H1 (cell line): ENCODE results near the gene LNPK. TPM values are rescaled to one million over a fixed set of nuclear protein-coding genes. Genes with fewer than 3 reads are reported as not detected.

ENCODE experiments used
- CTCF ChIA-PET: fragments of 300-600 bp; sonication (Branson Sonifier 250); formaldehyde crosslinking; loops from one replicate; lab custom pipeline; 2021; ENCODE audit not compliant: partially characterized antibody; lab: Charles Lee
- POLR2A ChIA-PET: fragments of 300-600 bp; sonication (Branson Sonifier 250); formaldehyde crosslinking; loops from one replicate; lab custom pipeline; 2021; ENCODE audit warnings: inconsistent platforms; ENCODE audit not compliant: partially characterized antibody; lab: Charles Lee
- DNase-seq, 2 experiments: peaks; one replicate each; pipeline versions ENCODE4 v3.0.0 to v3.0.0-alpha.2; 2010 to 2022; ENCODE audit warnings: low spot score in 2 of 2, low read depth in 1 of 2, mixed read lengths in 1 of 2
- FAIRE-seq: peaks from 2 replicates; lab custom pipeline; 2011; peaks lifted over from hg19 to GRCh38; lab: Jason Lieb, UNC
- H2AFZ ChIP-seq: 2 replicates; pipeline ENCODE4 v1.8.1; 2012; ENCODE audit warnings: low read length, inconsistent platforms
- H2AK5ac ChIP-seq: 2 replicates; pipeline ENCODE4 v1.6.1; 2013; ENCODE audit warnings: low read depth, low read length
- H2BK120ac ChIP-seq: replicated peaks from 2 replicates; pipeline ENCODE3; 2013; ENCODE audit warnings: low read depth, low read length, inconsistent platforms
- H2BK12ac ChIP-seq: 2 replicates; pipeline ENCODE4 v1.6.1; 2013; ENCODE audit warnings: low read depth, low read length
- H2BK15ac ChIP-seq: 2 replicates; pipeline ENCODE4 v1.6.1; 2013; ENCODE audit warnings: low read length
- H2BK20ac ChIP-seq: 2 replicates; pipeline ENCODE4 v1.6.1; 2013; ENCODE audit warnings: low read length
- H2BK5ac ChIP-seq: 2 replicates; pipeline ENCODE4 v1.6.1; 2013; ENCODE audit warnings: low read depth, low read length
- H3K14ac ChIP-seq: 2 replicates; pipeline ENCODE4 v1.6.1; 2013; ENCODE audit warnings: inconsistent platforms; ENCODE audit not compliant: insufficient read length
- H3K18ac ChIP-seq: 2 replicates; pipeline ENCODE4 v1.6.1; 2013; ENCODE audit warnings: low read length; ENCODE audit errors: extremely low read depth
- H3K23ac ChIP-seq: 2 replicates; pipeline ENCODE4 v1.6.1; 2013; ENCODE audit warnings: inconsistent platforms; ENCODE audit not compliant: insufficient read length
- H3K23me2 ChIP-seq: 2 replicates; pipeline ENCODE4 v1.6.1; 2013; ENCODE audit warnings: low read depth, low read length
- H3K27ac ChIP-seq: 2 replicates; pipeline ENCODE4 v1.6.1; 2011; ENCODE audit warnings: low read depth, low read length, inconsistent platforms
- H3K27me3 ChIP-seq, 4 experiments: replicated peaks in 1 of 4; 1 replicate in 1 of 4; 2 replicates in 3 of 4; pipeline versions ENCODE4 v1.6.1 to v1.8.1; 2011 to 2013; ENCODE audit warnings: low read length in 3 of 4, mild to moderate bottlenecking in 3 of 4, inconsistent platforms in 2 of 4, mixed read lengths in 2 of 4, moderate library complexity in 1 of 4; ENCODE audit not compliant: control insufficient read depth in 3 of 4, insufficient read depth in 3 of 4; ENCODE audit errors: extremely low read depth in 1 of 4
- H3K36me3 ChIP-seq, 4 experiments: 2 replicates each; pipeline versions ENCODE4 v1.6.1 to v1.8.1; 2011 to 2013; ENCODE audit warnings: mild to moderate bottlenecking in 4 of 4, low read length in 3 of 4, moderate library complexity in 2 of 4, control low read depth in 1 of 4, inconsistent platforms in 1 of 4; ENCODE audit not compliant: insufficient read depth in 4 of 4, control insufficient read depth in 2 of 4
- H3K4ac ChIP-seq: replicated peaks from 2 replicates; pipeline ENCODE3; 2013; ENCODE audit warnings: low read length, low read depth, mixed read lengths, inconsistent platforms; ENCODE audit not compliant: insufficient read length
- H3K4me1 ChIP-seq, 4 experiments: replicated peaks in 1 of 4; 1 replicate in 1 of 4; 2 replicates in 3 of 4; pipeline versions ENCODE4 v1.6.1 to v1.8.1; 2011 to 2013; ENCODE audit warnings: low read length in 3 of 4, inconsistent platforms in 2 of 4, mixed read lengths in 1 of 4; ENCODE audit not compliant: insufficient read depth in 4 of 4, control insufficient read depth in 3 of 4
- H3K4me2 ChIP-seq, 2 experiments: 2 replicates each; pipeline versions ENCODE4 v1.6.1 to v1.8.1; 2011 to 2013; ENCODE audit warnings: low read depth in 2 of 2, low read length in 2 of 2, control low read depth in 1 of 2, inconsistent platforms in 1 of 2, mild to moderate bottlenecking in 1 of 2; ENCODE audit not compliant: insufficient read depth in 1 of 2
- H3K4me3 ChIP-seq, 4 experiments: fragments of 200-600, 300-600 bp in 1 of 4; sonication (generic), shearing (Covaris generic), sonication (Bioruptor Twin) in 1 of 4; 2 replicates each; pipeline versions ENCODE4 v1.5.1 to v1.8.1; 2011 to 2016; ENCODE audit warnings: low read length in 4 of 4, low read depth in 3 of 4, control low read depth in 2 of 4, inconsistent platforms in 2 of 4, mild to moderate bottlenecking in 2 of 4, mixed read lengths in 1 of 4, moderate library complexity in 1 of 4; ENCODE audit not compliant: insufficient read depth in 2 of 4; ENCODE audit errors: extremely low read depth in 1 of 4
- H3K56ac ChIP-seq: replicated peaks from 2 replicates; pipeline ENCODE3; 2013; ENCODE audit warnings: low read depth, mild to moderate bottlenecking, mixed read lengths, low read length, inconsistent platforms; ENCODE audit not compliant: insufficient read length
- H3K79me1 ChIP-seq: 2 replicates; pipeline ENCODE4 v1.6.1; 2013; ENCODE audit warnings: low read depth, low read length, control low read depth
- H3K79me2 ChIP-seq, 2 experiments: 2 replicates each; pipeline versions ENCODE4 v1.6.1 to v1.8.1; 2012 to 2013; ENCODE audit warnings: low read length in 2 of 2, mild to moderate bottlenecking in 2 of 2, inconsistent platforms in 1 of 2; ENCODE audit not compliant: insufficient read depth in 2 of 2, control insufficient read depth in 1 of 2
- H3K9ac ChIP-seq, 4 experiments: replicated peaks in 1 of 4; 1 replicate in 1 of 4; 2 replicates in 3 of 4; pipeline versions ENCODE4 v1.6.1 to v1.8.1; 2011 to 2013; ENCODE audit warnings: low read depth in 3 of 4, low read length in 3 of 4, control low read depth in 2 of 4, mild to moderate bottlenecking in 2 of 4, moderate library complexity in 2 of 4, inconsistent platforms in 1 of 4; ENCODE audit errors: extremely low read depth in 1 of 4
- H3K9me3 ChIP-seq, 2 experiments: 2 replicates each; pipeline versions ENCODE4 v1.6.1 to v1.8.1; 2012 to 2013; ENCODE audit warnings: mild to moderate bottlenecking in 2 of 2, moderate library complexity in 2 of 2, control low read depth in 1 of 2, inconsistent platforms in 1 of 2, low read depth in 1 of 2, low read length in 1 of 2, mixed read lengths in 1 of 2; ENCODE audit not compliant: insufficient read depth in 2 of 2
- H4K20me1 ChIP-seq, 2 experiments: replicated peaks in 1 of 2; 2 replicates each; pipeline versions ENCODE3 to v1.8.1; 2011 to 2013; ENCODE audit warnings: inconsistent platforms in 2 of 2, low read length in 2 of 2, mild to moderate bottlenecking in 1 of 2; ENCODE audit not compliant: insufficient read depth in 2 of 2, control insufficient read depth in 1 of 2
- H4K5ac ChIP-seq: 2 replicates; pipeline ENCODE4 v1.6.1; 2013; ENCODE audit warnings: low read length, low read depth, mixed read lengths, inconsistent platforms; ENCODE audit not compliant: insufficient read length
- H4K8ac ChIP-seq: 2 replicates; pipeline ENCODE4 v1.8.0; 2013; ENCODE audit warnings: mild to moderate bottlenecking, moderate library complexity, low read length, inconsistent platforms; ENCODE audit not compliant: insufficient read depth; ENCODE audit errors: extremely low read depth
- H4K91ac ChIP-seq: replicated peaks from 2 replicates; pipeline ENCODE3; 2013; ENCODE audit warnings: low read length, mixed read lengths, inconsistent platforms; ENCODE audit not compliant: insufficient read length
- CHD2 ChIP-seq: IDR thresholded peaks from 2 replicates; pipeline ENCODE4 v1.6.1; 2012; ENCODE audit warnings: low read length, improper control_type of control experiment
- FOSL1 ChIP-seq: IDR thresholded peaks from 2 replicates; pipeline ENCODE4 v1.6.1; 2011; ENCODE audit warnings: mild to moderate bottlenecking, low read depth, low read length, moderate library complexity; ENCODE audit not compliant: insufficient read depth
- GABPA ChIP-seq: IDR thresholded peaks from 2 replicates; pipeline ENCODE4 v1.6.1; 2011; ENCODE audit warnings: mild to moderate bottlenecking, low read length, moderate library complexity, borderline replicate concordance; ENCODE audit not compliant: insufficient read depth
- JUND ChIP-seq: IDR thresholded peaks from 2 replicates; pipeline ENCODE4 v1.6.1; 2011; ENCODE audit warnings: mild to moderate bottlenecking, improper control_type of control experiment, low read length
- PHF8 ChIP-seq: fragments of 200-600 bp; sonication (generic); conservative IDR thresholded peaks from 2 replicates; pipeline ENCODE4 v1.7.1; 2012; ENCODE audit warnings: low read depth, mild to moderate bottlenecking, inconsistent platforms, low read length, moderate library complexity
- SAP30 ChIP-seq: fragments of 300-600 bp; sonication (generic); IDR thresholded peaks from 2 replicates; pipeline ENCODE4 v1.7.1; 2012; ENCODE audit warnings: low read length, moderate library complexity, mild to moderate bottlenecking, inconsistent platforms; ENCODE audit not compliant: insufficient read depth, insufficient replicate concordance
- SIX5 ChIP-seq: IDR thresholded peaks from 2 replicates; pipeline ENCODE4 v1.6.1; 2011; ENCODE audit warnings: mild to moderate bottlenecking, low read depth, low read length
- TAF7 ChIP-seq: optimal IDR thresholded peaks from 2 replicates; pipeline ENCODE3; 2011; ENCODE audit warnings: low read depth, mild to moderate bottlenecking, inconsistent platforms, low read length, moderate library complexity, borderline replicate concordance
- TBP ChIP-seq: IDR thresholded peaks from 2 replicates; pipeline ENCODE4 v1.6.1; 2011; ENCODE audit warnings: low read depth, low read length, improper control_type of control experiment
- WGBS, 2 experiments: shearing (Covaris generic) in 1 of 2; methylation state at CpG; one replicate each; pipeline versions ENCODE4 v1.1.6 to v1.1.7; 2013 to 2015; ENCODE audit warnings: low lambda C conversion rate in 2 of 2, mixed read lengths in 2 of 2, inconsistent platforms in 1 of 2, low coverage in 1 of 2, missing lambda C conversion rate in 1 of 2; ENCODE audit not compliant: insufficient replicate concordance in 2 of 2, insufficient coverage in 1 of 2, insufficient read length in 1 of 2; ENCODE audit errors: extremely low coverage in 1 of 2, missing lambda C conversion rate in 1 of 2; 5-methylcytosine and 5-hydroxymethylcytosine counted together
- polyA plus RNA-seq, 7 experiments: library from polyadenylated mRNA; depleted of rRNA in 3 of 7; stranded (reverse) in 5 of 7; unstranded in 2 of 7; fragments of >200 nt in 5 of 7; fragments of 200-250 nt in 2 of 7; gene quantifications; 1 replicate in 5 of 7; 2 replicates in 1 of 7; 4 replicates in 1 of 7; pipeline versions ENCODE4 v1.2.1 to v1.2.3, GENCODE V29; 2011 to 2013; ENCODE audit warnings: missing spikeins in 2 of 7, mixed read lengths in 2 of 7
- total RNA-seq: library from RNA; stranded (reverse); fragmentation: NEBNext Ultra II Directional; extraction: Animal tissue kit (Norgen Biotek cat#: 25700); gene quantifications from 2 replicates; pipeline ENCODE4 v1.2.1, GENCODE V29; 2021
- TF ChIP-seq, protein P1 (sequence below): IDR thresholded peaks from 2 replicates; pipeline ENCODE4 v1.6.1; 2011; ENCODE audit warnings: low read length, improper control_type of control experiment

Gene LNPK
- total and polyA plus RNA-seq, 2 of the 8 experiments (the other 6 are each of a cell fraction or from before 2014, with no cell fraction given), result 3.1 to 10.3 TPM

GRCh38 chr2:176024083-176024482 lies 22.0 kb upstream of the LNPK start:
- H4K20me1 ChIP-seq, result no peaks in the 10 kb centered on the region
- 93% methylated on average over 2 of the region's 2 CpGs; no CpG with 5 or more reads in 1 of the 2 experiments for WGBS, 2 experiments
- CTCF ChIA-PET, result interaction anchor here (1.2 kb wide), 1 partner anchor 22 kb away, joined by 3 read pairs; no protein-coding TSS in a partner anchor
- H3K4me1 ChIP-seq, result no peaks in the 10 kb centered on the region
- H2AFZ ChIP-seq, result no peak overlapping the region
- no peak overlapping the region for H3K14ac ChIP-seq
- no peak overlapping the region for H3K27ac ChIP-seq
- H2BK5ac ChIP-seq, result no peak overlapping the region
- H4K91ac ChIP-seq, result no peak overlapping the region
- no peaks in the 10 kb centered on the region for H3K79me1 ChIP-seq
- H4K8ac ChIP-seq, result no peak overlapping the region
- no peak overlapping the region for H2BK20ac ChIP-seq
- FAIRE-seq (no peak), DNase-seq (no peak)
- no peak overlapping the region for H3K23ac ChIP-seq
- no peak overlapping the region for H2BK12ac ChIP-seq
- no peak overlapping the region for H3K18ac ChIP-seq
- no peaks in the 10 kb centered on the region for H3K36me3 ChIP-seq
- H3K4me2 ChIP-seq, result no peak overlapping the region
- no peak overlapping the region for H3K4me3 ChIP-seq
- no peak overlapping the region for H3K9ac ChIP-seq
- no peak overlapping the region for H3K56ac ChIP-seq
- H3K79me2 ChIP-seq, result no peaks in the 10 kb centered on the region
- H3K4ac ChIP-seq, result no peak overlapping the region
- H3K9me3 ChIP-seq, result no peaks in the 10 kb centered on the region
- H2BK15ac ChIP-seq, result no peak overlapping the region
- no peak overlapping the region for H2AK5ac ChIP-seq
- H3K23me2 ChIP-seq, result no peaks in the 10 kb centered on the region; the same call in 1 of the 2 replicates
- H2BK120ac ChIP-seq, result no peak overlapping the region
- H3K27me3 ChIP-seq, result no peaks in the 10 kb centered on the region
- TF ChIP-seq SIX5 (no peak), CHD2 (no peak), TAF7 (no peak), SAP30 (no peak), PHF8 (no peak), TBP (no peak), GABPA (no peak), JUND (no peak), FOSL1 (no peak)
- TF ChIP-seq, protein P1, sequence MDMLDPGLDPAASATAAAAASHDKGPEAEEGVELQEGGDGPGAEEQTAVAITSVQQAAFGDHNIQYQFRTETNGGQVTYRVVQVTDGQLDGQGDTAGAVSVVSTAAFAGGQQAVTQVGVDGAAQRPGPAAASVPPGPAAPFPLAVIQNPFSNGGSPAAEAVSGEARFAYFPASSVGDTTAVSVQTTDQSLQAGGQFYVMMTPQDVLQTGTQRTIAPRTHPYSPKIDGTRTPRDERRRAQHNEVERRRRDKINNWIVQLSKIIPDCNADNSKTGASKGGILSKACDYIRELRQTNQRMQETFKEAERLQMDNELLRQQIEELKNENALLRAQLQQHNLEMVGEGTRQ, result no peak
- TF ChIP-seq, all 59 proteins: peak for 0
- POLR2A ChIA-PET, result interaction anchor here (0.6 kb wide), 1 partner anchor 26 kb away, joined by 3 read pairs; no protein-coding TSS in a partner anchor
- H4K5ac ChIP-seq, result no peak overlapping the region
